HG03457 (cell line): ENCODE results near the gene GRPEL2.

Experiments
- ATAC-seq: cut with Tn5 transposase; IDR thresholded peaks from one replicate; pipeline ENCODE4 v1.9.1; 2021; ENCODE audit warnings: moderate number of reproducible peaks; ENCODE audit not compliant: unreplicated experiment

GRPEL2 gene

DNA sequence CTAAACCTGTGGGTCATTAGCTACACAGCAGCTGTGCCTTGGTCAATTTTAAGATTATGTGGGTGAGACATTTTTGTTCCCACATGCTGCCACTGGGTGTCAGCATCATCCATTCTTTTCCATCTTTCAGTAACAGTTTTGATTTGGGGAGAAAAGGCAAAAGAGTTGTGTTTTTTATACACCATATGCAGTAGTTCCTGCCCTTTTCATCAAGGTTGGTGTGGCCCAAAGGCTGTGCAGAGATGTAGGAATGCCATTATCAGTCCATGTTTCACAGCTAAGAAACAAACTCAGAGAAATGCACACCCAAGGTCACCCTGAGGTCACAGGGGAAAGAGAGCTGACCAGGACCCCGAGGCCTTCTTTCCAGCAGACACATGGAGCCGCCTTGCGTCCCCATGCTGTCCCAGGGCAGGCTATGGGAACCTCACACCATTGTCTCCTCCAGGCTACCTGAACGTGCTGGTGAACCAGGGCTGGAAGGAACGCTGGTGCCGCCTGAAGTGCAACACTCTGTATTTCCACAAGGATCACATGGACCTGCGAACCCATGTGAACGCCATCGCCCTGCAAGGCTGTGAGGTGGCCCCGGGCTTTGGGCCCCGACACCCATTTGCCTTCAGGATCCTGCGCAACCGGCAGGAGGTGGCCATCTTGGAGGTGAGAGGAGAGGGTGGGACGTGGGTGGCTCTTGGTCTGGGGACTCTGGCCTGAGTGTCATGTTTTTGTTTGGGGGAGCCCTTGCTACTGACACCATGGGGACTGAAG, 27.8 kb upstream of the GRPEL2 start:
- no peak for ATAC-seq

- no peak for ATAC-seq
These were observed 26.1 kb upstream of the GRPEL2 start for GRCh38 chr5:149319174-149319573.

DNA sequence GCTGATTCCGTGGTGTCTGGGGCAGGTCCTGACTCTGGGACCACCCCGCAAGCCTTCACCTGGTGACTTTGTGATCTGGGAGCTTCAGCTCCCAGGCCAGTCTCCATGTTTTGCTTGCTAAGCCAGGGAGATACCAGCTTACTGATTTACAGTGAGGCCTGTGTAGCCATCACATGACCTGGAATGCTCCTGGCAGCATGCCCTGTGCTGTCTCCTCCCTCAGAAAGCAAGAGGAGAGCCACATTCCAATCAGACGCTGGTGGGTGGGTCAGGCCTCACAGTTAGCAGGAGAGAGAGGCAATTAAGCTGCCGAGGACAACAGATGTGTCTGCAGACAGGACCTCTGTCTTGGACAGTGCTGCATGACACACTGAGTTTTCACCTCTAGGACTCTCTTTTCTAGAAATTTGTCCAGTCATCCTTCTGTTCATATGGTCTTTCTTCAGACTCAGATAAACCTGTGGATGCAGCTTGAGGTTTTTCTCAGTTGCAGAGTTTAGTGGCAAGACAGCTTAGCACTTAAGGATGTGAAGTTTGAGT, 24.4 kb upstream of the GRPEL2 start:
- no peak for ATAC-seq

DNA sequence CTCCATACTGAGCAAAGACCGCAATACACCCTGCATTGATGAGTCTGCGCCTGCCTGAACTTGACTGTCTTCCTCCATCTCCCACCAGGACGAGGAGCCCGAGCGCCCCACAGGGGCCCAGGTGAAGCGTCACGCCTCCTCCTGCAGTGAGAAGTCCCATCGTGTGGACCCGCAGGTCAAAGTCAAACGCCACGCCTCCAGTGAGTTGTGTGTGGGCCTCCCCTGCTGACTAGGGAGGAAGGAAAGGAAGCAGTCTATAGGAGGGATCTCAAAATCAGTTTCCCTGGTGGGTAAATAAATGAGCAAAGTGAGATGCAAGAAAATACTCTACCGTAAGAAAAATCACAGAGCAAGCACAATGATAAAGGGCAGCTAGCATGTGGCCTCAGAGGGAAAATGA, 22.8 kb upstream of the GRPEL2 start:
- no peak for ATAC-seq

- ATAC-seq, result no peak
These were observed 22.1 kb upstream of the GRPEL2 start for GRCh38 chr5:149323210-149323609.

- no peak for ATAC-seq
These were observed 21.6 kb upstream of the GRPEL2 start for GRCh38 chr5:149323621-149324205.

DNA sequence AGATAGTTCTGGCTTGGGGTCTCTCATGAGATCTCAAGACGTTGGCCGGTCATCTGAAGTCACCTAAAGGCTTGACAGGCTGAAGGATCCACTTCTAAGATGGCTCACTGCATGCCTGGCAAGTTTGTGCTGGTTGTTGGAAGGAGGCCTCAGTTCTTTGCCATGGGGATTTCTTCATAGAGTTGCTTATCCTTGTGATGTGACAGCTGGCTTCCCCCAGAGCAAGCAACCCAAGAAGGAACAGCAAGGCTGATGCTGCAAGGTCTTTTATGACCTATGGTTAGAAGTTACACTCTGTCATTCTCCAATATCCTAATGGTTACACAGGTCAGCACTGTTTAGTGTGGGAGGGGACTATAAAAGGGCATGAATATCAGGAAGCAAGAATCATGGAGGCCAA, 20.7 kb upstream of the GRPEL2 start:
- no peak for ATAC-seq

GRCh38 chr5:149325166-149325735, 20.0 kb upstream of the GRPEL2 start:
- ATAC-seq, result no peak

DNA sequence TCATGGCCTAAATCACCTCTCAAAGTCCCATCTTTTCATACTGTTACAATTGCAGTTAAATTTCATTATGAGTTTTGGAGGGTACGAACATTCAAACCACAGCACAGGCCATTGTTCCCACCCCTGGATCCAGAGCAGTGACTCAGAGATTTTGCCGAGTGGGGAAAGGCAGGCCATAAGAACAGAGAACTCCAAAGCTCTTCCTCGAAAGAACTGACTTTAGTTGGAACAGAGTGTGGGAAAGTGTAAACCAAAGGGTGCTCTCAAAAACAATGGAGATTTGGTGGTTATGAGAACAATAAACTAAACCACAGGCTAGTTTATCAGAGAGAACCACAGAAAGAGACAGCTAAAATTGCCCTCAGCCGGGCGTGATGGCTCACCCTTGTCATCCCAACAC, 19.4 kb upstream of the GRPEL2 start:
- no peak for ATAC-seq

DNA sequence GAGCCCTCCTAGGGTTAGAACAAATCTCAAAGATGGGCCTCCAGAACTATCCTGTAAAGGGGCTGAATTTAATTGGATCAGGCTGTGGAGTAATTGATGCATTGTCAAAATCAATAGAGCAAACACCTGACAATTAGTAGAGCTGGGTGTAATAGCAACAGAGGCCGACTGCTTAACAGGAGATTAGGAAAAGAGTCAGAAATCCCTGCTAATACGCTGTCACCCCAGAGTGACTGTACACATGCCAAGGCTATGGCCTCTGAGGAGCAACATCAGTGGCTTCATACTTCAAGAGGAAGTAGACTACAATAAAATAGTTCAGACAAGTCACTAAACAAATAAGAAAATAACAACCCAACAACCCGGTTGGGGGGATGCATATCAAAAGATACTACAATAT, 18.7 kb upstream of the GRPEL2 start:
- ATAC-seq, result no peak

- ATAC-seq, result no peak
These were observed 17.1 kb upstream of the GRPEL2 start for GRCh38 chr5:149328177-149328576.

DNA sequence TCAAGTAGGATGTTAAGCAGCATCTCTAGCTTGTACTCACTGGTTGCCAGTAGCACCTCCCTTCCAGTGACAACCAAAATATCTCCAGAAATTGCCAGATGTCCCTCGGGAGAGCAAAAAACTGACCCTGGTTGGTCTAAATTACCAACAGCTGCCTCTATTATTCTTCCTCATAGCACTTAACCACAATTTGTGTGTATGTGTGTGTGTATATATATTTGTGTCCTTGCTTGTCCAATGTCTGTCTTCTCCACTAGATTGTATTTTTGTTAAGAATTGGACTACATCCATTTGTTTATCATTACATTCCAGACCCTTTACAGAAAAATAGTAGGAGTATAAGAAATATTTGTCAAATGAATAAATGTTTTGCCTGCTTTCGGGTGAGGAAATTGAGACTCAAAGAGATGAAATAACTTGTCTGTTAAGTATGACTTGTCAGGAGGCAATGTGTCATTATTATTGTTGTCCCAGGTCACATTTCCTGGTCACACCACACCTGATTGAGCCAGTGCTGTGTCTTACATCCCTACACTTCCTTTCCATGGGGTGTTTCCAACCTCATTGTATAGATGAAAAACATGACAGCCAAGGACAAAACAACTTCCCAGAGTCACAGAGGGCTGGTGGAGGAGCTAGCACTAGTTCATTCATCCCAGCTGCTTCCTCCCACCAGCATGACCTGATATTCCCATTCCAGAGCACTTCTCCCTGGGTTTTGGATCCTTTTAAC, 11.4 kb upstream of the GRPEL2 start:
- ATAC-seq, result no peak

DNA sequence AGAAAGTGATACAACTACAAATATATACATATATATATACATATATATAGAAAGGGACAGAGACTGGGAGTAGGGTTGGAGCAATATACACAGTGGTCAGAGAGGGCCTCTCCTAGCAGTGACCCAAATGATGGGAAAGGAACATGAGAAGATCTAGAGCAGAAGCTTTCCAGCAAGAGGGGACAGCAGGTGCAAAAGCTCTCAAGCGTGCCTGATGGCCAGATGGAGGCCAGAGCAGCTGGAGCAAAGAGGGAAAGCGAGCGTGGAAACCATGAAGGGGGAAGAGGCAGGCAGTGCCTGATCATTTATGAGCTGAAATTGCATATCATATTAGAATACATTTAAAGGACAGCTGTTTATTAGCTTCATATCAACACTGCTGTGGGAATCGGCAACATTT, 7.6 kb upstream of the GRPEL2 start:
- no peak for ATAC-seq

DNA sequence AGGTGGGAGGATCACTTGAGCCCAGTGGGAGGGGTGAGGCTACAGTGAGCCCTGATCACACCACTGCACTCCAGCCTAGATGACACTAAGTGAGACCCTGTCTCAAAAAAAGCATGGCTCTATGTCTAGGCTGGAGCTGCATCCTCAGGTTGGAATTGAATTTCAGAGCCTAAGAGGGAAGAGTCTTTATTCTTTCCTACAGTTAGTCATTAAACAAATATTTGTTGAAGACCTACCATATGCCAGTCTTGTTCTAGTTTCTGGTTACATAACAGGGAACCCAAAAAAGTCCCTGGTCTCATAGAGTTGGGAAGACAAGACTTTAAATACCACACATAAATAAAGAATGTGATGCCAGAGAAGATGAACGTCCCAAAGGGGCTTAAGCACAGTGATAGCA, 6.9 kb upstream of the GRPEL2 start:
- no peak for ATAC-seq

- ATAC-seq, result no peak
These were observed 4.4 kb upstream of the GRPEL2 start for GRCh38 chr5:149340920-149341319.

DNA sequence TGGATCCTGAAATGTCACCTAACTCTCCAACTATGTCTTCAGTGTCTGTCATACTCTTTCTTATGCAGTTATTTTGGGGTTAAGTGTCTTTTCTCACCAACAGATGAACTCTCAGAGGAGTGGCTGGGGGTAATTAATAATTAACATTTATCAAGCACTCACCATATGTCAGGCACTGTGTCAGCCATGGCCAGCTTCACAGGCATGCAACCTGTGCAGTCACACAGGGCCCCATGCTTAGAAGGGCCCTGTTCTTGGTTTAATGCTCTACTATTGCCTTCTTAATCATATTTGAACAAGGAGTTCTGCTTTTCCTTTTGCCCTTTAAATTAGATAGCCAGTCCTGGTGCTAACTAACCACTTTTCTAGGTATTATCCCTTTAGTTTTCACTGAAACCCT, 3.4 kb upstream of the GRPEL2 start:
- ATAC-seq, result no peak

- ATAC-seq, result no peak
These were observed 1.1 kb upstream of the GRPEL2 start for GRCh38 chr5:149344151-149344550.

- no peak for ATAC-seq
These were observed 558 bp downstream of the GRPEL2 start for GRCh38 chr5:149345892-149346222.

DNA sequence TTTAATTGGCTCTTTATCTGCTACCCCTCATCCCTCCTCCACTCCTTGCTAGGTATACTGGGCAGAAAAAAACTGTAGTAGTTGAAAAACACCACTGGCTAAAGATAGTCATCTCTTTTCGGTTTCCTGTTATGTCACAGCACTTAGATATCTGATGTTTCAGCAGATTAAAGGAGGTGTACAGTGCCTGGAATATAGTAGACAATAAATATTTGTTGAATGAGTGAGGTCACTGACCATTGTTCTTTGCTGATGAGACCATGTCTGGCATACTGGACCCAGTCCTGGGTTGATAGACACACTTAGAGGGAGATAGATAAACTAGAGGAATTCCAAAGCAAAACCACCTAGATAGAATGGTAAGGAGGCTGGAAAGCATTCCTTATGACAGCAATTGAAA, 3.2 kb downstream of the GRPEL2 start:
- ATAC-seq, result no peak

DNA sequence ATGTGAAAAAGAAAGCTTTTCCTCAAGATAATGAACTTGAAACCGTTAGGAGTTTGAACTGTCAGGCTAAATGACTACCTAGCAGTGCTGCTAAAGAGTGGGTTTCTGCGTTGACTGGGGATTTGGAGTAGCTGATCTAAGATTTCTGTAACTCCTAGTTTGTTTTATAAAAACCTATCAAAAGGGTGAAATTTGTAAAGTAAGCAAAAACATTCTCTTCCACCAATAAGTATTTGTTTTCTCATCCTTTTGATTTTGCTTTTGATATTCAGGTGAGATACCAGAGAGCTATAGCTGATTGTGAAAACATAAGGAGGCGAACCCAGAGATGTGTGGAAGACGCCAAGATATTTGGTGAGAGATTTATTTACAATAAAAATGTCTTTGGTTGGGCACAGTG, 4.1 kb downstream of the GRPEL2 start:
- ATAC-seq, result no peak

GRCh38 chr5:149352169-149352568, 6.9 kb downstream of the GRPEL2 start:
- no peak for ATAC-seq

DNA sequence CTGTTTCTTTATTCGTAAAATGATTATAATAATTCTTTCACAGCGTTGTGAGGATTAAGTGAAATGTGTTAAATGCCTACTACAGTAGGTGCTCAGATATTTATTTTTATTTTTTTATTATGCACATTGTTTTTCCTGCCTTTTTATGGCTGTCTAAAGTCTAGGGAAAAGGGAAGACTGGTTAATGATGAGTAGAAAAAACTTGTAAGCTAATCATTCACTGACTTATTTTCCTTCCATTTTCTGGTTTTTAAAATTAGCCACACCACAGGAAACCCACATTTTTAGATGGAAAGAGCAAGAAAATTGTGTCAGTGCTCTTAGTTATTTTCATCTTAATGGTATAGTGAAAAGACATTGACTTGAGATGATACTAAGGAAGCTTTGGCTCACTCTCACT, 8.6 kb downstream of the GRPEL2 start:
- ATAC-seq, result no peak
